ENCODE measurements around the gene HSD17B14. TPM values are rescaled to one million over a fixed set of nuclear protein-coding genes. Genes with fewer than 3 reads are reported as not detected.

HSD17B14 gene
- total and polyA plus RNA-seq, 2 of the 8 experiments (the other 6 are each of a cell fraction or from before 2014, with no cell fraction given): 8.4 to 25.5 TPM

DNA sequence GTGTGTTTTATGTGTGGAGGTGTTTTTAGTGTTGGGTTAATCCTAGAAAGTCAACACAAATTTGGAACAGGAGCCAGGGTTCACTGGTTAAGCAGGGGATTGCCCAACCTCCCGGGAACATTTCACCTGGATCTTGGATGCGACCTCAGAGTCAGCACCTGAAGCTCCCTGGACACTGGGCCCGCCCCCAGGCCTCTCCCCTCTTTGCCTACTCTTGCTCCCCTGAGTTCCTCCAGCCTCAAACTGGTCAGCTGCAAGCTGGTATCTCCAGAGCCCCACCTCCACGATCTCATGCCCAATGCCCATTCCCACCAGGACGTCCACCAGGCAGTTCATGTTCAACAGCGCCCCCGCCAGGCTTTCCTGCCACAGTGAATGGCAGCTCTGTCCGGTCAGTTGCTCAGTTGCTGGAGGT lies 9.7 kb downstream of the HSD17B14 start:
- no peak overlapping the region for H4K8ac ChIP-seq (ENCODE audit: extremely low read depth, insufficient read depth, low read length)
- peak; percentile 64; the same call in 1 of the 2 replicates for TF ChIP-seq CEBPB (IDR thresholded peaks at IDR 0.05; ENCODE audit: low read depth, low read length)
- TF ChIP-seq JUN (IDR thresholded peaks at IDR 0.05; ENCODE audit: low read depth, low read length): no peak
- TF ChIP-seq NRF1 (IDR thresholded peaks at IDR 0.05; ENCODE audit: low read depth, low read length): no peak
- 0 out of 2 replicates have a peak, but pooled peaks have one; percentile 53 for TF ChIP-seq YY1 (IDR thresholded peaks at IDR 0.05; ENCODE audit: low read depth, low read length)
- peak; percentile 63 to 68 for TF ChIP-seq RAD21 (IDR thresholded peaks at IDR 0.05 in 1 of 2, conservative IDR thresholded peaks at IDR 0.05 in 1 of 2; ENCODE audit: low read depth in 2 of 2, low read length in 2 of 2)
- TF ChIP-seq POU5F1 (IDR thresholded peaks at IDR 0.05; ENCODE audit: low read depth, low read length): no peak
- TF ChIP-seq, protein P1, sequence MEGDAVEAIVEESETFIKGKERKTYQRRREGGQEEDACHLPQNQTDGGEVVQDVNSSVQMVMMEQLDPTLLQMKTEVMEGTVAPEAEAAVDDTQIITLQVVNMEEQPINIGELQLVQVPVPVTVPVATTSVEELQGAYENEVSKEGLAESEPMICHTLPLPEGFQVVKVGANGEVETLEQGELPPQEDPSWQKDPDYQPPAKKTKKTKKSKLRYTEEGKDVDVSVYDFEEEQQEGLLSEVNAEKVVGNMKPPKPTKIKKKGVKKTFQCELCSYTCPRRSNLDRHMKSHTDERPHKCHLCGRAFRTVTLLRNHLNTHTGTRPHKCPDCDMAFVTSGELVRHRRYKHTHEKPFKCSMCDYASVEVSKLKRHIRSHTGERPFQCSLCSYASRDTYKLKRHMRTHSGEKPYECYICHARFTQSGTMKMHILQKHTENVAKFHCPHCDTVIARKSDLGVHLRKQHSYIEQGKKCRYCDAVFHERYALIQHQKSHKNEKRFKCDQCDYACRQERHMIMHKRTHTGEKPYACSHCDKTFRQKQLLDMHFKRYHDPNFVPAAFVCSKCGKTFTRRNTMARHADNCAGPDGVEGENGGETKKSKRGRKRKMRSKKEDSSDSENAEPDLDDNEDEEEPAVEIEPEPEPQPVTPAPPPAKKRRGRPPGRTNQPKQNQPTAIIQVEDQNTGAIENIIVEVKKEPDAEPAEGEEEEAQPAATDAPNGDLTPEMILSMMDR (IDR thresholded peaks at IDR 0.05; ENCODE audit: control extremely low read depth in 1 of 3, insufficient read depth in 1 of 3, low read depth in 1 of 3, low read length in 3 of 3): peak; percentile 74 to 83 (median 83)
- peaks cover 13% of the 10 kb centered on the region; the same call in 1 of the 2 replicates for H3K23me2 ChIP-seq (ENCODE audit: low read depth, low read length)
- H3K9me3 ChIP-seq (ENCODE audit: insufficient read depth in 2 of 2, low read depth in 1 of 2, low read length in 1 of 2): no peaks in the 10 kb centered on the region
- no peaks in the 10 kb centered on the region for H3K4me1 ChIP-seq (replicated peaks in 1 of 4; ENCODE audit: control insufficient read depth in 3 of 4, insufficient read depth in 4 of 4, low read length in 3 of 4)
- H3K36me3 ChIP-seq (ENCODE audit: control insufficient read depth in 2 of 4, insufficient read depth in 4 of 4, low read length in 3 of 4): peaks cover 0 to 18% (median 2%) of the 10 kb centered on the region in 4 experiments; a peak in 4 of 8 replicates
- ChIA-PET POLR2A (ENCODE audit: partially characterized antibody) (interaction anchor here (0.8 to 1.7 kb wide), 8 partner anchors 8 to 181 kb away, joined by 3 to 5 read pairs (median 4); partner anchors contain the start of genes BCAT2, CA11, HSD17B14 and PPP1R15A), CTCF (ENCODE audit: partially characterized antibody) (interaction anchor here (0.6 to 8.8 kb wide), 24 partner anchors 10 to 354 kb away, joined by 3 to 111 read pairs (median 4); partner anchors contain the start of genes GYS1, HSD17B14 and RUVBL2)
- DNase-seq (ENCODE audit: low read depth in 1 of 2, low spot score in 2 of 2): peak in 1 of 2 experiments; percentile 85
- H3K79me2 ChIP-seq (ENCODE audit: control insufficient read depth in 1 of 2, insufficient read depth in 2 of 2, low read length in 2 of 2): no peaks in the 10 kb centered on the region; a peak in 1 of 4 replicates
- H3K23ac ChIP-seq (ENCODE audit: insufficient read length): no peak overlapping the region
- H2BK120ac ChIP-seq (replicated peaks; ENCODE audit: low read depth, low read length): no peak overlapping the region
- no peaks in the 10 kb centered on the region for H3K27me3 ChIP-seq (replicated peaks in 1 of 4; ENCODE audit: control insufficient read depth in 3 of 4, extremely low read depth in 1 of 4, insufficient read depth in 3 of 4, low read length in 3 of 4)
- H4K20me1 ChIP-seq (replicated peaks in 1 of 2; ENCODE audit: control insufficient read depth in 1 of 2, insufficient read depth in 2 of 2, low read length in 2 of 2): peaks cover 0 to 12% of the 10 kb centered on the region in 2 experiments
- H3K18ac ChIP-seq (ENCODE audit: extremely low read depth, low read length): no peak overlapping the region
- H4K91ac ChIP-seq (replicated peaks; ENCODE audit: insufficient read length, low read length): no peak overlapping the region
- no peak overlapping the region for H3K9ac ChIP-seq (replicated peaks in 1 of 4; ENCODE audit: extremely low read depth in 1 of 4, low read depth in 3 of 4, low read length in 3 of 4)
- H2BK20ac ChIP-seq (ENCODE audit: low read length): no peak overlapping the region
- no peak overlapping the region for H2BK5ac ChIP-seq (ENCODE audit: low read depth, low read length)
- no peak overlapping the region for H2BK12ac ChIP-seq (ENCODE audit: low read depth, low read length)
- H3K4ac ChIP-seq (replicated peaks; ENCODE audit: insufficient read length, low read depth, low read length): no peak overlapping the region
- no peak overlapping the region for H3K56ac ChIP-seq (replicated peaks; ENCODE audit: insufficient read length, low read depth, low read length)
- no peak overlapping the region for H2AFZ ChIP-seq (ENCODE audit: low read length)
- no peak overlapping the region for H3K27ac ChIP-seq (ENCODE audit: low read depth, low read length)
- no peak overlapping the region for H3K4me2 ChIP-seq (ENCODE audit: insufficient read depth in 1 of 2, low read depth in 2 of 2, low read length in 2 of 2)
- no peaks in the 10 kb centered on the region for H3K79me1 ChIP-seq (ENCODE audit: low read depth, low read length)
- H4K5ac ChIP-seq (ENCODE audit: insufficient read length, low read depth, low read length): no peak overlapping the region
- H3K14ac ChIP-seq (ENCODE audit: insufficient read length): no peak overlapping the region
- H3K4me3 ChIP-seq (ENCODE audit: extremely low read depth in 1 of 4, insufficient read depth in 2 of 4, low read depth in 3 of 4, low read length in 4 of 4): no peak overlapping the region
- H2AK5ac ChIP-seq (ENCODE audit: low read depth, low read length): no peak overlapping the region
- no peak overlapping the region for H2BK15ac ChIP-seq (ENCODE audit: low read length)
- FAIRE-seq: no peak
- WGBS, 2 experiments (ENCODE audit: extremely low coverage in 1 of 2, insufficient coverage in 1 of 2, insufficient read length in 1 of 2, insufficient replicate concordance in 2 of 2, low coverage in 1 of 2, low lambda C conversion rate in 2 of 2, missing lambda C conversion rate in 1 of 2): 69% methylated on average over 8 of the region's 8 CpGs; no CpG with 5 or more reads in 1 of the 2 experiments

Measured in H1 (cell line).